Mammary epithelial cell (primary cell): Measurements from ENCODE around the gene FREY1.

Experiments used
- EZH2 ChIP-seq: IDR thresholded peaks from 2 replicates; pipeline ENCODE4 v1.6.1; 2012; ENCODE audit warnings: low read length, inconsistent platforms, borderline replicate concordance
- TF ChIP-seq, protein P1 (sequence below), 2 donors: IDR thresholded peaks in 1 of 2; conservative IDR thresholded peaks in 1 of 2; 2 replicates each; pipeline ENCODE4 v1.5.1; 2011 to 2012; ENCODE audit warnings: inconsistent platforms in 2 of 2, low read length in 2 of 2, mild to moderate bottlenecking in 2 of 2, control low read depth in 1 of 2, low read depth in 1 of 2; ENCODE audit not compliant: insufficient read depth in 1 of 2; ENCODE audit errors: extremely low read depth in 1 of 2

DNA sequence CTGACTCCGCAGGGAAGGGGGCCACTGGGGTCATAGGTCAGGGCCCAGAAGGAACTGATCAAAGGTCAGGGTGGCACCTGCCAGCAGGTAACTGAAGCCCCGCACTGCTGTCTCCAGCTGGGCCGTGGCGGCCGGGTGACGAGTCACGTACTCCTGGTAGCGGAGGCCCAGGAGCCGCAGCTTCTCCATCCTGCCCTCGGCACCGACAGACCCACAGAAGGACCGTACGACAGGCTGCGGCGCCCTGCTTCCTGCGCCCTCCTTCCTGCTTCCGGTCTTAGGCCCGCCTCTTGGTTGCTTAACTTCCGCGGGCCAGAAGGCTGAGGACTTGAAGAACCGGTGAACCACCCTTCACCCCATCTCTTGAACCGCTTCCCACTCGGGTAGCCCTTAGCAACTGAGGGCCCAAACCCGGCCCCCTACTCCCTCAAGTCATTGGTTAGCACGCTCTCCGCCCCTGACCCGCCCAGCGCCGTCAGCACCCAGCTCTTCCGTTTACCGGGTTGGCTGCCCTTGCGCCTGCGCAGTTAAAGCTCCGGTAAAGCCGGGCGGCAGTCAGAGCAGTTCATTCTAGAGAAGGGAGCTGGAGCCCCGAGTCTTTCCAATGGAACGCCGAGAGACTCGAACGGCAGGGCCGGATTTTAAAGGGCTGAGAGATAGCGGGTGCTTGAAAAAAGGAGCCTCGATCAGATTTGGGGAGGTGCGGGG, 10.7 kb upstream of the FREY1 start, which contains the start of gene PEX16:
- TF ChIP-seq, protein P1, sequence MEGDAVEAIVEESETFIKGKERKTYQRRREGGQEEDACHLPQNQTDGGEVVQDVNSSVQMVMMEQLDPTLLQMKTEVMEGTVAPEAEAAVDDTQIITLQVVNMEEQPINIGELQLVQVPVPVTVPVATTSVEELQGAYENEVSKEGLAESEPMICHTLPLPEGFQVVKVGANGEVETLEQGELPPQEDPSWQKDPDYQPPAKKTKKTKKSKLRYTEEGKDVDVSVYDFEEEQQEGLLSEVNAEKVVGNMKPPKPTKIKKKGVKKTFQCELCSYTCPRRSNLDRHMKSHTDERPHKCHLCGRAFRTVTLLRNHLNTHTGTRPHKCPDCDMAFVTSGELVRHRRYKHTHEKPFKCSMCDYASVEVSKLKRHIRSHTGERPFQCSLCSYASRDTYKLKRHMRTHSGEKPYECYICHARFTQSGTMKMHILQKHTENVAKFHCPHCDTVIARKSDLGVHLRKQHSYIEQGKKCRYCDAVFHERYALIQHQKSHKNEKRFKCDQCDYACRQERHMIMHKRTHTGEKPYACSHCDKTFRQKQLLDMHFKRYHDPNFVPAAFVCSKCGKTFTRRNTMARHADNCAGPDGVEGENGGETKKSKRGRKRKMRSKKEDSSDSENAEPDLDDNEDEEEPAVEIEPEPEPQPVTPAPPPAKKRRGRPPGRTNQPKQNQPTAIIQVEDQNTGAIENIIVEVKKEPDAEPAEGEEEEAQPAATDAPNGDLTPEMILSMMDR (conservative IDR thresholded peaks at IDR 0.05 in 1 of 2, IDR thresholded peaks at IDR 0.05 in 1 of 2; ENCODE audit: extremely low read depth in 1 of 2, insufficient read depth in 1 of 2, low read depth in 1 of 2, low read length in 2 of 2), result no peak
- TF ChIP-seq EZH2, result no peak
